Esophagus muscularis mucosa (tissue), 4 donors: Measurements from ENCODE around the gene DND1. TPM values are rescaled to one million over a fixed set of nuclear protein-coding genes. Genes with fewer than 3 reads are reported as not detected.

ENCODE experiments used
- DNase-seq: peaks from one replicate; pipeline ENCODE4 v3.0.0-alpha.2; 2017; ENCODE audit errors: extremely low spot score
- H3K27ac ChIP-seq, 4 donors: fragments of 200-600 bp; sonication (generic); replicated peaks in 1 of 4; 1 replicate in 3 of 4; 2 replicates in 1 of 4; pipeline ENCODE4 v1.5.1; 2016 to 2019; ENCODE audit warnings: mild to moderate bottlenecking in 1 of 4
- H3K27me3 ChIP-seq, 4 donors: fragments of 200-600 bp; sonication (generic); one replicate each; pipeline versions ENCODE4 v1.5.1 to v1.6.0; 2016 to 2019
- H3K36me3 ChIP-seq, 4 donors: fragments of 200-600 bp; sonication (generic); one replicate each; pipeline ENCODE4 v1.5.1; 2016 to 2019
- H3K4me1 ChIP-seq, 4 donors: fragments of 200-600 bp; sonication (generic); one replicate each; pipeline ENCODE4 v1.5.1; 2016 to 2019
- H3K4me3 ChIP-seq, 4 donors: fragments of 200-600 bp; sonication (generic); 1 replicate in 2 of 4; 2 replicates in 2 of 4; pipeline ENCODE4 v1.5.1; 2016 to 2019; ENCODE audit warnings: mild to moderate bottlenecking in 4 of 4, moderate library complexity in 1 of 4
- H3K9me3 ChIP-seq, 4 donors: fragments of 200-600 bp; sonication (generic); 1 replicate in 3 of 4; 2 replicates in 1 of 4; pipeline ENCODE4 v1.5.1; 2016 to 2019
- CTCF ChIP-seq, 3 experiments: fragments of 200-600 bp in 2 of 3; fragments of 450-650 bp in 1 of 3; sonication (generic) in 2 of 3; IDR thresholded peaks; one replicate each; pipeline ENCODE4 v1.5.1; 2017 to 2019; ENCODE audit warnings: antibody characterized with exemption in 3 of 3, mild to moderate bottlenecking in 2 of 3, moderate library complexity in 1 of 3
- EP300 ChIP-seq: sonication (generic); formaldehyde crosslinking; IDR thresholded peaks from one replicate; pipeline ENCODE4 v1.6.1; 2017; ENCODE audit warnings: antibody characterized with exemption
- POLR2A ChIP-seq: fragments of 450-650 bp; IDR thresholded peaks from one replicate; pipeline ENCODE4 v1.6.1; 2017; ENCODE audit warnings: antibody characterized with exemption, moderate library complexity, mild to moderate bottlenecking, low read depth
- POLR2AphosphoS5 ChIP-seq, 2 donors: sonication (generic); formaldehyde crosslinking; IDR thresholded peaks; one replicate each; pipeline ENCODE4 v1.6.1; 2017; ENCODE audit warnings: antibody characterized with exemption in 2 of 2
- WGBS: methylation state at CpG from one replicate; pipeline ENCODE4 v1.1.5; 2018; 5-methylcytosine and 5-hydroxymethylcytosine counted together
- intact Hi-C: fragments of 100-400 bp; cut with DNase I; formaldehyde crosslinking; loops from one replicate; pipeline ENCODE4 v1.15.1; 2023
- total RNA-seq, 4 donors: library from RNA; depleted of rRNA; stranded (reverse); fragments of >200 nt; gene quantifications; one replicate each; pipeline versions ENCODE4 v1.1.0 to v1.2.1, GENCODE V29; 2016

DND1 gene
- total RNA-seq, 4 donors from 2014 or later, result 0.46 to 0.83 (median 0.66) TPM; not detected in 1

- H3K36me3 ChIP-seq, result no peaks in the 10 kb centered on the region
- intact Hi-C loops, result no loop called here
- no peak for DNase-seq
- H3K4me3 ChIP-seq, result no peak overlapping the region
- H3K27ac ChIP-seq, result peak overlapping the region in 3 of 4 donors; percentile 30 to 82 (median 71)
- WGBS, result 69% methylated on average over 3 of the region's 3 CpGs
- TF ChIP-seq POLR2A (no peak), CTCF (IDR thresholded peaks at IDR 0.05) (no peak), POLR2AphosphoS5 (IDR thresholded peaks at IDR 0.05) (no peak), EP300 (no peak)
- peaks cover 14 to 38% (median 32%) of the 10 kb centered on the region in 4 donors for H3K4me1 ChIP-seq
- no peaks in the 10 kb centered on the region for H3K27me3 ChIP-seq
- H3K9me3 ChIP-seq, result no peaks in the 10 kb centered on the region
Observed at GRCh38 chr5:140634103-140634502, 39.3 kb downstream of the DND1 start.

- no peak for TF ChIP-seq POLR2AphosphoS5 (IDR thresholded peaks at IDR 0.05)
- no peak for TF ChIP-seq EP300
- no peak for TF ChIP-seq POLR2A
- no peak for TF ChIP-seq CTCF (IDR thresholded peaks at IDR 0.05)
- WGBS, result 70% methylated on average over 2 of the region's 2 CpGs
- peak overlapping the region; percentile 71 to 82 (median 71) for H3K27ac ChIP-seq
- DNase-seq, result no peak
- no peaks in the 10 kb centered on the region for H3K9me3 ChIP-seq
- H3K36me3 ChIP-seq, result no peaks in the 10 kb centered on the region
- intact Hi-C loops, result no loop called here
- H3K4me3 ChIP-seq, result peak overlapping the region; percentile 59 to 66 (median 61)
- H3K4me1 ChIP-seq, result peaks cover 10 to 33% (median 27%) of the 10 kb centered on the region in 4 donors
- no peaks in the 10 kb centered on the region for H3K27me3 ChIP-seq
Observed at GRCh38 chr5:140633501-140633900, 39.9 kb downstream of the DND1 start.

GRCh38 chr5:140633021-140633471 is 40.3 kb downstream of the DND1 start, which contains the start of gene CD14:
CD14 (minus strand) TSS chr5:140633175; CDS start chr5:140633071, 104 bp downstream.
- peak; percentile 8 to 29 for TF ChIP-seq POLR2AphosphoS5 (IDR thresholded peaks at IDR 0.05)
- no peak for TF ChIP-seq EP300
- Histone ChIP-seq H3K36me3 (no peaks in the 10 kb centered on the region), H3K27me3 (no peaks in the 10 kb centered on the region), H3K4me1 (peaks cover 8 to 31% (median 24%) of the 10 kb centered on the region in 4 donors), H3K4me3 (peak within 1 kb of the TSS; percentile 59 to 66 (median 61)), H3K9me3 (no peaks in the 10 kb centered on the region), H3K27ac (peak within 1 kb of the TSS; percentile 71 to 82 (median 71))
- 17% methylated on average over 9 of the region's 16 CpGs for WGBS
- intact Hi-C loops, result no loop called here
- DNase-seq, result peak; percentile 94

GRCh38 chr5:140632366-140633020 is 40.9 kb downstream of the DND1 start:
- Histone ChIP-seq H3K36me3 (no peaks in the 10 kb centered on the region), H3K27ac (peak overlapping the region; percentile 71 to 82 (median 71)), H3K9me3 (no peaks in the 10 kb centered on the region), H3K4me3 (peak overlapping the region; percentile 59 to 66 (median 61)), H3K4me1 (peaks cover 8 to 31% (median 24%) of the 10 kb centered on the region in 4 donors), H3K27me3 (no peaks in the 10 kb centered on the region)
- WGBS, result 1% methylated on average over 17 of the region's 51 CpGs
- peak; percentile 91 for DNase-seq
- TF ChIP-seq EP300, result no peak
- TF ChIP-seq CTCF (IDR thresholded peaks at IDR 0.05), result peak in 1 of 3 experiments; percentile 5
- no peak for TF ChIP-seq POLR2A
- TF ChIP-seq POLR2AphosphoS5 (IDR thresholded peaks at IDR 0.05), result peak in 1 of 2 donors; percentile 3
- intact Hi-C loops, result no loop called here

GRCh38 chr5:140631831-140632365 is 41.5 kb downstream of the DND1 start:
- Histone ChIP-seq H3K36me3 (no peaks in the 10 kb centered on the region), H3K9me3 (no peaks in the 10 kb centered on the region), H3K27ac (peak overlapping the region; percentile 71 to 82 (median 71)), H3K4me3 (peak overlapping the region; percentile 59 to 66 (median 61)), H3K4me1 (peaks cover 8 to 31% (median 24%) of the 10 kb centered on the region in 4 donors), H3K27me3 (no peaks in the 10 kb centered on the region)
- TF ChIP-seq CTCF (IDR thresholded peaks at IDR 0.05) (no peak), POLR2AphosphoS5 (IDR thresholded peaks at IDR 0.05) (no peak), EP300 (no peak), POLR2A (no peak)
- 12% methylated on average over 14 of the region's 36 CpGs for WGBS
- intact Hi-C loops, result no loop called here
- DNase-seq, result no peak
